ENCODE measurements around the gene GPC6.

The GPC6 gene

DNA sequence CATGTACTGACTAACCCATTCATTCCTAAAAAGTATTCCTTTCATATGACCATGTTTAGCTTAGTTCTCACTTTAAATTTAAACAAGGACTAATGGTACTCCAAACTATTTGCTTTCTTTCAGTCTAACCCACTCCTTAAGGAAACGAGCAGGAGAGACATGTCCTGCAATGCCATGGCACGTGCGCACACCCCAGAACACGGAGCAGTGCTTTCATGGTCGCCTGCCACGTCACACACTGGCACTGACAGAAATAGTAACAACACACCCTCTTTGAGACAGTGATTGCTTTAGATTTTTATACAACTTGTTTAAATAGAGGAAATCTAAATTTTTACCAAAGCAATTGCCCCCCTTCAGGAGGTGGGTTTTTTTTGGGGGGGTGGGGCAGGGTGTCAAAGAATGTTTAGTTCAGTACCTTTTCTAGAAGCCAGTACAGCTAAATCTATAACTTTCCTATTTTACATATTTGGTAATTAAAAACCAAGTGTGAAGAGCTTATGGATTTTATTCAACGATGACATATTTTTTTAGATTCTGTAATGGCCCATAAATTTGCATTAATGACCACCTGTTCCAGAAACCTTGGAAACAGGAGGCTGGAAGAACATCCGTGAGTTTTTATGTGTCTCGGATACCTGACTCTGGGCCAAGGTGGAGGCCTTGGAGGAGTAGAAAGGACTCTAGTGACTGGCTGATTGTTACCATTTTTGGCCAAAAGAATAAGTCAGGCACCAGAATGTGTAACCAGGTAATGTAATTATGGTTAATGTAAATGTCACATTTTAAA is 1005.7 kb downstream of the GPC6 start:
- no peak for DNase-seq

GRCh38 chr13:94232956-94233355 is 1006.3 kb downstream of the GPC6 start:
- DNase-seq: no peak

GRCh38 chr13:94233401-94233800 is 1006.8 kb downstream of the GPC6 start:
- no peak for DNase-seq

- no peak for DNase-seq
Observed at GRCh38 chr13:94233837-94234236, 1007.2 kb downstream of the GPC6 start.

GRCh38 chr13:94234738-94235137 is 1008.1 kb downstream of the GPC6 start:
- no peak for DNase-seq

GRCh38 chr13:94236132-94236531 is 1009.5 kb downstream of the GPC6 start:
- no peak for DNase-seq

DNA sequence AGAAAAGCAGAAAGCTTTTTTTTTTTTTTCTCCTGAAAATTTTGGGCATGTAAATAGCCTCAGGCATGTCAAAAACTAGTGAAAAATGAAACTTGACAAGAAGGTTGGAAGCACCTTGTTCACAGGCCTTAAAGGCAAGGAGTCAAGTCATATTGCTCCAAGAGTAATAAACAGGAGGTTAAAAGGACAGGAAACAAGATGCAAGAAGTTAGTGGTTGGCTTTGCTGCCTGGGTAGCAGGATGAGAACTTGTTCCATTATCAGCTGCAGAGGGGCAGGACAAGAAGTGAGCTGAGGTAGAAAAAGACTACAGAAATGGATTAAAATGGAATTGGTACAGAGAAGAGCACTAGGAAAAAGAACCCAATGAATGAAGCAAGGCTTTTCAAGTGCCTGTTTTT is 1010.3 kb downstream of the GPC6 start:
- no peak for DNase-seq

- peak in 1 of 2 donors; percentile 9 for DNase-seq
Observed at GRCh38 chr13:94239135-94239534, 1012.5 kb downstream of the GPC6 start.

DNA sequence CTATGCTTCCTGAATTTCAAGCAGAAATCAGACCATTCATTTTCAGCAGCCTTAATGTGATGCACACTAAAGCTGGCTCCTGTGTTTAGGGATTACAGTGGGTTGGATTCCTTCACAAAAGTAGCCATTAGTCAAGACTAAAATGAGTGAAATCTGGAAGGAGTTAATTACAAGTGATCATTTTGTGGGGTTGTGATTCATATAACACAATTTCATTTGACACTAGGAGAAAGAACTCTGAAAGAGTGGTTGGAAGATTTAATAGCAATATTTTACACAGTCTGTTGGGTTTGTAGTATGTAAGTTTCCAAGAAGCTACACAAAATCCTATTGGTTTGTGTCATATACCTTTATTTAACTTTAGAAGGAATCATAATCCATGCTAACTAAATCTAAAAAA is 1015.9 kb downstream of the GPC6 start:
- no peak for DNase-seq

GRCh38 chr13:94243551-94243950 is 1016.9 kb downstream of the GPC6 start:
- DNase-seq: no peak

DNA sequence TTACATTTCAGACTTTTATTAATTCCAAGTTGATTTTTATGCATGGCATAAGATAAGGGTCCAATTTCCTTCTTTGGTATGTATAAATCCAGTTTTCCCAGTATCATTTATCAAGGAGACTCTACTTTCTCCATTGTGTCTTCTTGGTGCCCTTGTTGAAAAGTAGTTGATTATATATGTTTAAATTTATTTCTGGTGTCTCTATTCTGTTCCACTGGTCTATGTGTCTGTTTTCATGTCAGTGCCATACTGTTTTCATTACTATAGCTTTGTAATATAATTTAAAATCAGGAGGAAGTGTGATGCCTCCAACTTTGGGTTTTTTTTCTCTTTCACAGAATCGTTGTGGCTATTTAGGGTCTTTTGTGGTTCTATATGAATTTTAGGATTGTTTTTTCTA is 1019.9 kb downstream of the GPC6 start:
- DNase-seq: no peak

GRCh38 chr13:94247890-94248289 is 1021.3 kb downstream of the GPC6 start:
- DNase-seq: no peak

DNA sequence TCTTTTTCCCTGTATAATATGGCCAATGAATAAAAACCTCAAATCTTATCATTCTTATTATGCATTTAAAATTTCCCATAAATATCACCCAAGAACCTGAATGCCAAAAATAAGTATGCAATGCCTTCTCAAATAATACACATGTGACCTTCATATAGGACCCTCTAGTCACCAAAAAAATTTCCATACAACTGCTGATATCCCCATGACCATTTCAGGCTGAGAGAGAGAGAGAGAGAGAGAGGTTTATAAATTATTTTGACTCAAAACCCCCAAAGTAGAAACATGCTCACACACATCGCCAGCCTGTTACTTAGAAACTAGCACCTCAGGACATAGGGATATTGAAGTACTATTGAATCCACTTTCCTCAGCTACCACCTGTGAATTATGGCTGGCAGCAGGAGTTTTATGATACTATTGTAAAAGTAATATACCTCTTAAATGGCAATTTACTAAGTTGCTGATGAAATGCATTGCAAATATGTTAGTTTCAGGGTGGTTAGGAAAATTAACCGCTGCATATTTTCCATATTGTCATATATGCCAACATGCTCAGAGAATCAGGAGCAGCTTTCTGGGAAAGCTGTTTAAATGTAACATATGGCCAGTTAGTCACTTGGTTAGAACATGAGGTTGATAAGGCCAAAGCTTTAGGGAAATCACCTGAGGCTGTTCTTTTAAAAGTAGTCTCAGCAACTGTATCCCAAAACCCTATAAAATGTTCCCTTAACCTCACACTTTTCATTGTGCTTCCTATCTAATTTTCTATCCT is 1022.0 kb downstream of the GPC6 start:
- DNase-seq: no peak

DNA sequence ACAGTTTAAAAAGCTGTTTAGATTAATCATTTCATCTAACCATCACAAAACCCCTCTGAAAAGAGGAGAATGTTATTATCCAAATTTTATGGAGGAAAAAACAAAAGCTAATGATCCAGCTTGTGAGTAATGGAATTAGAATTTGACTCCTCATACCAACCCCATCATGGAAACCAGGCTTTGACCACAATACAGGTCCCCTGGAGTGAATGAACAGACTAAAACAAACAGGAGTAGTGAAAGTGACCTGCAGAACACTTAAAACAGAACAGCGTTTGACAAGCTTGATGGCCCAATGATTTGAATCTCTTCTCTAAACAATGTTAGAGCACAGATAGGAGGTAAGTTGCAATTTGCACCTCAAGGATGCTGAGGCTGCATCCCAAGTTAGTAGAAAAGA is 1022.9 kb downstream of the GPC6 start:
- DNase-seq: no peak

DNA sequence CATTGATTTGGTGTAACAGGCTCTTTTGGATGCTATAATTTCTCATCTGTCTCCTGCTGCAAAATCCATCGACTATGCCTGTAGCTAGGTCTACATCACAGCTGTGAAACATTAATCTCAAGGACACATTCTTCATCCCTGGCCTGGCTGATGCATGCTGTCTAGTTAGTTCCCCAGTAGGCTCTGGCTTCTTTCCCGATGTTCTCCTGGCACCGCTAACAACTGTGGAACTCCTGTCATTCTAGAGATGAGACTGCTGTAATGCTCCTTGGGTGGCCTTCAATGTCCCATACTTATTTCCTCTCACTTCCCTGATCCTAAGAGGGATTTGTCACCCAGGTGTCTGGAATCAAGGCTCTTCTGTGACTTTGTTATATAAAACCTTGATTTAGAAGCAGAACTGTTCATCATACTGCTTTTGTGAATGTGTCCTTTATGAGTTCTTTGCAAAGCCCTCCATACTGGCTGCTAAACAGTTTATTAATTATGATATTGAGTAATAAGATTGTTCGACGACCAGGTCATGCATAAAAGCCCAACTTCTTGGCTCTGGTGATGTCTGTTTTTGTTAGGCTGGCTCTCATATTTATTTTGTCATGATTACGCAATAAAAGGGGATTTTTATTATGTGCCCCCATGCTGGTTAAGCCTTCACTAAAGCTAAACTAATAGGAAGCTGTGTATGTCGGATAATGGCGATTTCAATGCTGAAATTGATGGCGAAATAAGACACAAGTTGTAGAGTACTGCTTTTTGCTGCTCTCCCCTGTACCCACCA is 1025.4 kb downstream of the GPC6 start:
- DNase-seq: no peak

GRCh38 chr13:94254737-94255136 is 1028.1 kb downstream of the GPC6 start:
- no peak for DNase-seq

DNA sequence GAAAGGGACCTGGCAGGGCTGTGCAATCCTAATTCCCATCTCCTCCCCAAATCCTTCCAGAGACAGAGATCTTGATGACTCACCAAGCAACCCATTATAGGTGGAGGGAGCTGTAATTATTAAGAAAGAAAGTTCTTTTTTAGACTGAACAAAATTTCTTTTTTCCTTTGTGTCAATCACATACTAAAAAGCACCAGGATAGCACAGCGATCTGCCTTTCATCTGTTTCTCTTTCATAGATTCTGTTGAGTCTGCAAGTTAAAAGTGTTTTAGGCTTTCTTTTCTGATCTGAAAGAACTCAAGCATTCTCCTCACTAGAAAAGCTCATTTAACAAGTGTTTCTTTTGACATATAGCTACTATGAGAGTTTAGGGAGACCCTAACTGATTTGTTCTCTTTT is 1030.1 kb downstream of the GPC6 start:
- no peak for DNase-seq

DNA sequence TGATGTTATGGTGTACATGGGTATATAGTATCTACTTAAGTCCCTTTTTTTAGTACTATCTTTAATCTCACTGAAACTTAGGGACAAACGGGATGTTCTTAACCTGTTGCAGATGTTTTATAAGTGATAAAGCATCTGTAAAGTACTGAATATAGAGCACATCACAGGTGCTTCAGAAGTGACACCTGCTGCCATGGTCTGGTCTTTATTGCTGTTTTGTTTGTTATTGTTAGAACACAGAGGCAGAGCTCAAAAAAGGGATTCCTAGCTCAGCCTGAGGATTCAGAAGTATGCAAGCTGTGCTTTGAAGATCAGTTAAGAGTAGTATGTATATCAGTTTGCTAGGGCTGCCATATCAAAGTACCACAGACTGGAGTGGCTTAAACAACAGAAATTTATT is 1033.4 kb downstream of the GPC6 start:
- no peak for DNase-seq

GRCh38 chr13:94261163-94261562 is 1034.6 kb downstream of the GPC6 start:
- DNase-seq: no peak

GRCh38 chr13:94263038-94263437 is 1036.4 kb downstream of the GPC6 start:
- no peak for DNase-seq

DNA sequence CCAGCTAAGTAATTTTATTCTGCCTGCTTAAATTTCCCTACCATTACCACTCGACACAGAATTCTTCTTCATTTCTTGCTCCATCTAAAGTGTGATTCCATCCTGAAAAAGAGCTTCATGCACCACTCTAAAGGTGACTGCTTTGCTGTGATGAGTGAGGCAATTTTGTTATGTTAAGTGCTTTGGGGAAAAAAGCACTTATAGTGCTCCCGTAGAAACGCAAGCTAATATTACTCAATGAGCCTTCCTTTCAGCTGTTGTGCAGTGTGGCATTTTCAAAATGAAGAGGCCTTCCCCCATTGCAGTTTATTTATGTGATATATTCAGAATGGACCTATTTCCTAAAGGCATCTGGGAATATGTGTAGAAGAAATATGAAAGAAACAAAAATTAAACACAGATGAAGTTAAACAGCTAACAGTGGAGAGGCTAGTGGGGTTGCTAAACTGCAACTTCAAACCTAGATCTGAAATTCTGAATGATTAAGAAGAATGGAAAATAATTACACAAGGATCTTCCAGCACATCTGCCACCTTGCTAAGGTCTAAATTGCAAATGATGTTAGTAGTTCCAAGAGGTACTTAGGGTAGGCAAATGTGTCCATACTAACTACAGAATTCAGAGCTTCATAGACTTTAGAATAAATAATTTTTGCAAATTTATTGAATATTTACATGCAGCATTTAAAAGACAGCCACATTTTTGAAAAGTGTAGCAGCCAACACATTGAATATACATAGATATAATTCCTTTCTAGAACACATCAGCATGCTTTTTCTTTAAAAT is 1041.2 kb downstream of the GPC6 start:
- no peak for DNase-seq

DNA sequence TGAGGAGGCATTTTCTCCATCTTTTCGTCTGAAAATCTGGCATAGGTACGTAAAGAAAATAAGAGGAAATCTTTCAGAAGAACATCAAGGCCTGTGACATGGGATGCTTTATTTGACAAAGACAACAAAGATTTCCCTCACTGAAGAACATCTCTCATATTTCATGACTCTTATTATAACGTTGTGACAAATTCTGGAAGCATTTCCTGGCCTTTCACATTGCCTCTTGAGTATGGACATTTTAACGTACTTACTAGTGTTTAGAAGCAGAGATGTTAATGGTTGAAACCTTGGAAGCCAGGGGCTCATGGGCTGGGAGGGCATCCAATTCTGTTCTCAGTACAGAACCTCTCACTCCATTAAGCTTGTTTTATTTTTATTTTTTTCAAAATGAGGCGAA is 1042.1 kb downstream of the GPC6 start:
- no peak for DNase-seq

GRCh38 chr13:94269557-94269956 is 1043.0 kb downstream of the GPC6 start:
- DNase-seq: no peak
